ENCODE data around the gene PELI2.

The PELI2 gene

GRCh38 chr14:56170877-56171422 lies 52.7 kb downstream of the PELI2 start:
- in situ Hi-C loops (cut with HindIII; ENCODE audit: low sequenced_read_pairs), result no loop called here

- in situ Hi-C loops (cut with HindIII; ENCODE audit: low sequenced_read_pairs), result no loop called here
These were observed 53.9 kb downstream of the PELI2 start for GRCh38 chr14:56172074-56172473.

GRCh38 chr14:56172571-56172971 lies 54.4 kb downstream of the PELI2 start:
- in situ Hi-C loops (cut with HindIII; ENCODE audit: low sequenced_read_pairs), result no loop called here

- in situ Hi-C loops (cut with HindIII; ENCODE audit: low sequenced_read_pairs), result no loop called here
These were observed 55.2 kb downstream of the PELI2 start for GRCh38 chr14:56173365-56173922.

GRCh38 chr14:56175773-56176172 lies 57.6 kb downstream of the PELI2 start:
- in situ Hi-C loops (cut with HindIII; ENCODE audit: low sequenced_read_pairs), result no loop called here

GRCh38 chr14:56176530-56176929 lies 58.3 kb downstream of the PELI2 start:
- in situ Hi-C loops (cut with HindIII; ENCODE audit: low sequenced_read_pairs), result no loop called here

- in situ Hi-C loops (cut with HindIII; ENCODE audit: low sequenced_read_pairs), result no loop called here
These were observed 58.8 kb downstream of the PELI2 start for GRCh38 chr14:56177036-56177435.

GRCh38 chr14:56180754-56181542 lies 62.7 kb downstream of the PELI2 start:
- in situ Hi-C loops (cut with HindIII; ENCODE audit: low sequenced_read_pairs), result no loop called here

- in situ Hi-C loops (cut with HindIII; ENCODE audit: low sequenced_read_pairs), result no loop called here
These were observed 63.5 kb downstream of the PELI2 start for GRCh38 chr14:56181681-56182085.

GRCh38 chr14:56182410-56182809 lies 64.2 kb downstream of the PELI2 start:
- in situ Hi-C loops (cut with HindIII; ENCODE audit: low sequenced_read_pairs), result no loop called here

GRCh38 chr14:56183631-56184157 lies 65.5 kb downstream of the PELI2 start:
- in situ Hi-C loops (cut with HindIII; ENCODE audit: low sequenced_read_pairs), result no loop called here

GRCh38 chr14:56185992-56186391 lies 67.8 kb downstream of the PELI2 start:
- in situ Hi-C loops (cut with HindIII; ENCODE audit: low sequenced_read_pairs), result no loop called here

- in situ Hi-C loops (cut with HindIII; ENCODE audit: low sequenced_read_pairs), result no loop called here
These were observed 69.5 kb downstream of the PELI2 start for GRCh38 chr14:56187736-56188135.

GRCh38 chr14:56189307-56189706 lies 71.1 kb downstream of the PELI2 start:
- in situ Hi-C loops (cut with HindIII; ENCODE audit: low sequenced_read_pairs), result no loop called here

GRCh38 chr14:56193347-56193746 lies 75.1 kb downstream of the PELI2 start:
- in situ Hi-C loops (cut with HindIII; ENCODE audit: low sequenced_read_pairs), result no loop called here

GRCh38 chr14:56194042-56194441 lies 75.8 kb downstream of the PELI2 start:
- in situ Hi-C loops (cut with HindIII; ENCODE audit: low sequenced_read_pairs), result no loop called here

- in situ Hi-C loops (cut with HindIII; ENCODE audit: low sequenced_read_pairs), result no loop called here
These were observed 77.0 kb downstream of the PELI2 start for GRCh38 chr14:56195223-56195622.

- in situ Hi-C loops (cut with HindIII; ENCODE audit: low sequenced_read_pairs), result no loop called here
These were observed 77.5 kb downstream of the PELI2 start for GRCh38 chr14:56195704-56196103.

- in situ Hi-C loops (cut with HindIII; ENCODE audit: low sequenced_read_pairs), result no loop called here
These were observed 78.1 kb downstream of the PELI2 start for GRCh38 chr14:56196274-56196673.

GRCh38 chr14:56197150-56197549 lies 78.9 kb downstream of the PELI2 start:
- in situ Hi-C loops (cut with HindIII; ENCODE audit: low sequenced_read_pairs), result no loop called here

- in situ Hi-C loops (cut with HindIII; ENCODE audit: low sequenced_read_pairs), result no loop called here
These were observed 80.2 kb downstream of the PELI2 start for GRCh38 chr14:56198438-56198837.
